ENCODE measurements around the gene IFNL4. TPM values are rescaled to one million over a fixed set of nuclear protein-coding genes. Genes with fewer than 3 reads are reported as not detected.
"Not testable (repeated sequence)": the region's sequence is repeated elsewhere in the genome, so short reads cannot be mapped to it uniquely, and the experiment has no call there.

IFNL4 gene
- total RNA-seq, 4 donors from 2014 or later, result not detected

DNA sequence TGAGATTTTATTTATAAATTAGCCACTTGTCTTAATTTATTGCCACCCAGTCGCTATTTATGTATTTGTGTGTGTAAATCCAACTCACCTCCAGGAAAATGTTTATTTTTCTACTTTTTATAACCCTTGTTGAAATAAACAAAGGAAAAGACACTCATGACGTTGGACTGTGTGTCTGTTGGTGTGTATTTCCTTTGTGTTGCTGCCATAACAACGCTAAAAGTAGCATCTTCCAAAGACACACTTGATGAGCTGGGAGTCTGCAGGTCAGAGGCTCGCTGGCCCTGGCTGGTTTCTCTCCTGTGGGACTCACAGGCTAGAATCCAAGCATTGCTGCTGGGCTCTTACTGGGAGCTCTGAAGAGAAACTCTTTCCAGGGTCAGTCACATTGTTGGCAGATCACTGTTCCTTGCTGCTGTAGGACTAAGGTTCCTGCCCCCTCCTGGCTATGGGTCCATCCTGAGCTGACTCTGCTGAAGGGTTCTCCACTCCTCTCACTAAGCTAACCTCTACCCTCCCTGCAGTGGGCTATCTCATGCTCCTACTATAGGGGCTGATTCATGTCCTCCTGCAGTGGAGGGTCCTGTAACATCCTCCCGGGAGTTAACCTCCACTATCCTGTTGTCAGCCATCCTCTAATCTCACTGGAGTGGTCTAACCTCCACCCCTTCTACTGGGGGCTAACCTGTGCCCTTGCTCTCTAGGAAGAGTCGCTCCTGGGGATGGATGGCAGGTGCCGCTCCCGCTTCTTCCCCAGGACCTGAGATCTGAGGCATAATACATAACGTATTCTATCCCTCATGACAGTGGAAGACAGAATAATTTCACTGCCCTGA, 21.6 kb upstream of the IFNL4 start:
- no peak for TF ChIP-seq EP300 (IDR thresholded peaks at IDR 0.05)
- TF ChIP-seq, protein P1, sequence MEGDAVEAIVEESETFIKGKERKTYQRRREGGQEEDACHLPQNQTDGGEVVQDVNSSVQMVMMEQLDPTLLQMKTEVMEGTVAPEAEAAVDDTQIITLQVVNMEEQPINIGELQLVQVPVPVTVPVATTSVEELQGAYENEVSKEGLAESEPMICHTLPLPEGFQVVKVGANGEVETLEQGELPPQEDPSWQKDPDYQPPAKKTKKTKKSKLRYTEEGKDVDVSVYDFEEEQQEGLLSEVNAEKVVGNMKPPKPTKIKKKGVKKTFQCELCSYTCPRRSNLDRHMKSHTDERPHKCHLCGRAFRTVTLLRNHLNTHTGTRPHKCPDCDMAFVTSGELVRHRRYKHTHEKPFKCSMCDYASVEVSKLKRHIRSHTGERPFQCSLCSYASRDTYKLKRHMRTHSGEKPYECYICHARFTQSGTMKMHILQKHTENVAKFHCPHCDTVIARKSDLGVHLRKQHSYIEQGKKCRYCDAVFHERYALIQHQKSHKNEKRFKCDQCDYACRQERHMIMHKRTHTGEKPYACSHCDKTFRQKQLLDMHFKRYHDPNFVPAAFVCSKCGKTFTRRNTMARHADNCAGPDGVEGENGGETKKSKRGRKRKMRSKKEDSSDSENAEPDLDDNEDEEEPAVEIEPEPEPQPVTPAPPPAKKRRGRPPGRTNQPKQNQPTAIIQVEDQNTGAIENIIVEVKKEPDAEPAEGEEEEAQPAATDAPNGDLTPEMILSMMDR (IDR thresholded peaks at IDR 0.05), result no peak
- TF ChIP-seq POLR2A (IDR thresholded peaks at IDR 0.05), result no peak
- DNase-seq (ENCODE audit: low spot score in 2 of 2), result no peak
- no peak overlapping the region for H3K27ac ChIP-seq
- H3K36me3 ChIP-seq, result no peaks in the 10 kb centered on the region
- H3K4me1 ChIP-seq, result peaks cover 0 to 3% (median 0%) of the 10 kb centered on the region in 4 donors
- WGBS, 2 donors, result 61 to 68% methylated on average over 9 of the region's 9 CpGs
- H3K9me3 ChIP-seq, result no peaks in the 10 kb centered on the region
- H3K27me3 ChIP-seq, result peaks cover 0 to 14% of the 10 kb centered on the region in 2 donors
- H3K4me3 ChIP-seq, result no peak overlapping the region

DNA sequence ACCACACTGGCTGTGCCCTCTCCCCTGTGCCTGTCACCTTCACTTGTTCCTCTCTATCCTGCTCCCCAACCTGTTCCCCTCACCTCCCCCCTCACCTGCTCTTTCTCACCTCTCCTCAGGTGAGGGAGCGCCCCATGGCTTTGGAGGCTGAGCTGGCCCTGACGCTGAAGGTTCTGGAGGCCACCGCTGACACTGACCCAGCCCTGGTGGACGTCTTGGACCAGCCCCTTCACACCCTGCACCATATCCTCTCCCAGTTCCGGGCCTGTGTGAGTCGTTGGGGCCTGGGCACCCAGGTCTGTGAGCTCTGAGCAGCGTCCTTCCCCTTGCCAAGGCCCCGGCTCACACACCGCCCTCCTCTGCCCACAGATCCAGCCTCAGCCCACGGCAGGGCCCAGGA, 20.7 kb upstream of the IFNL4 start:
- H3K27me3 ChIP-seq, result peaks cover 0 to 23% of the 10 kb centered on the region in 2 donors
- H3K27ac ChIP-seq; DNase-seq (ENCODE audit: low spot score in 2 of 2); H3K9me3 ChIP-seq; H3K36me3 ChIP-seq; H3K4me3 ChIP-seq: not testable (repeated sequence)
- 60 to 75% methylated on average over 7 to 10 of the region's 10 CpGs for WGBS, 2 donors
- peaks cover 0 to 12% (median 0%) of the 10 kb centered on the region in 4 donors for H3K4me1 ChIP-seq

DNA sequence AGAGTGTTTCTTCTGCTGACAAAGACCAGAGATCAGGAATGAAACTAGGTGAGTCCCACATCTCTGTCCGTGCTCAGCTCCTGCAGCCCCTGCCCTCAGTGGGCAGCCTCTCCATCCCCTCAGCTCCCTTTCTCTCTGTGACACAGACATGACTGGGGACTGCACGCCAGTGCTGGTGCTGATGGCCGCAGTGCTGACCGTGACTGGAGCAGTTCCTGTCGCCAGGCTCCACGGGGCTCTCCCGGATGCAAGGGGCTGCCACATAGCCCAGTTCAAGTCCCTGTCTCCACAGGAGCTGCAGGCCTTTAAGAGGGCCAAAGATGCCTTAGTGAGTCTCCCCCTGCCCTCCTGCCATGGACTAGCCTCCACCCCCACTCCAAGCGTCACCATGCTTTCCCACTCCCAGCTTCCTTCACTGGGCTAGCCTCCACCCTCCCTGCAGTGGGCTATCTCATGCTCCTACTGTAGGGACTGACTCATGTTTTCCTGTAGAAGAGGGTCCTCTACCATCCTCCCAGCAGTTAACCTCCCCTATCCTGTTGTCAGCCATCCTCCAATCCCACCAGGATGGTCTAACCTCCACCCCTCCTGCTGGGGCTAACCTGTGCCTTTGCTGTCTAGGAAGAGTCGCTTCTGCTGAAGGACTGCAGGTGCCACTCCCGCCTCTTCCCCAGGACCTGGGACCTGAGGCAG, 20.0 kb upstream of the IFNL4 start:
- WGBS, 2 donors, result 78 to 84% methylated on average over 8 to 10 of the region's 10 CpGs
- not testable (repeated sequence) for H3K27ac ChIP-seq; H3K4me3 ChIP-seq; DNase-seq (ENCODE audit: low spot score in 2 of 2); H3K9me3 ChIP-seq; H3K36me3 ChIP-seq
- peaks cover 0 to 29% of the 10 kb centered on the region in 2 donors for H3K27me3 ChIP-seq
- H3K4me1 ChIP-seq, result peaks cover 0 to 17% (median 0%) of the 10 kb centered on the region in 4 donors

DNA sequence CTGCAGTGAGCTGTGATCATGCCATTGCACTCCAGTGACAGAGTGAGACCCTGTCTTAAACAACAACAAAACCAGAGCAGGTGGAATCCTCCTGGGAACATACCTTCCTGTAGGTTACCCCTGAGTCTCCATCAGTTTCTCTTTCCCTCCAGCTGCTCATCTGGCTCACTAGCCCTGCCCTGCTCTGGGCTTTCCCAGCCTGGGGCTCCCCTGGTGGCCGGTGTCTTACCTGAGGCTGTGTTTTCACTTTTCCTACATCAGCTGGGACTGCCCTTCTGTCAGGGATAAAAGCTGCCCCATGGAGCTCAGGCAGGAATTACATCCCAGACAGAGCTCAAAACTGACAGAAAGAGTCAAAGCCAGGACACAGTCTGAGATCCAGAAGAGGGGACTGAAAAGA, 19.4 kb upstream of the IFNL4 start, which contains the start of gene IFNL2:
IFNL2 (plus strand) TSS at position 312 of the 400 bp plus-strand sequence. CDS start 173 bp downstream, outside the sequence.
- peaks cover 0 to 17% (median 0%) of the 10 kb centered on the region in 4 donors for H3K4me1 ChIP-seq
- not testable (repeated sequence) for H3K4me3 ChIP-seq; DNase-seq (ENCODE audit: low spot score in 2 of 2); H3K27ac ChIP-seq; H3K9me3 ChIP-seq; H3K36me3 ChIP-seq
- no CpG with 5 or more reads among the region's 1 CpG for WGBS, 2 donors
- peaks cover 0 to 35% of the 10 kb centered on the region in 2 donors for H3K27me3 ChIP-seq

DNA sequence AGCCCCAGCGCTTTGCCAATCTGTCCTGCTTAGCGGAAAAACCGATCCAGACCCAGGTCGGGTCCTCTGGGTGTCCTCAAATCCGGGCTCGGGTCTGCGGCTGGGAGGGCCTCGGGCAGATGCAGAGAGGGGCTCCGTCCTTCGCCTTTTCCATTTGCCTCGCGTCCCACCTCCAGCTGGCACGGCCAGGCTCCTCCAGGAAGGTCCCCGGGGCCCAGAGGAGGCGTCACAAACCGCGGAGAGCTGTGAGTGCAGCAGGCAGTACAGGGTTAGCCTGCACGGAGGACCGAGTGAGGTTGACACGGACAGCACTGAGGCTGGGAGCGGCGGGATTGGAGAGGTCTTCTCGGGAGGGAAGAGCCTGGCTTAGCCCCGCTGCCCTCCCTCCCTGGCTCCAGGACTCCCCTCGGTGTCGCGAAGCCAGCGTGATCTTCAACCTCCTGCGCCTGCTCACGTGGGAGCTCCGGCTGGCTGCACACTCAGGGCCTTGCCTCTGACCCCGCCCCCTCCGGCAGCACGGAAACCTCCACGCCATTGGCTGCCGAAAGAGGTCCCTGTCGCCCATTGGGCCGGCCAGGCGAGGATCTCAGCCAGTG, 16.8 kb upstream of the IFNL4 start:
- Histone ChIP-seq H3K36me3 (no peaks in the 10 kb centered on the region), H3K27ac (no peak overlapping the region), H3K9me3 (no peaks in the 10 kb centered on the region), H3K4me3 (no peak overlapping the region), H3K27me3 (peaks cover 0 to 59% of the 10 kb centered on the region in 2 donors), H3K4me1 (peaks cover 0 to 17% (median 0%) of the 10 kb centered on the region in 4 donors)
- no peak for DNase-seq (ENCODE audit: low spot score in 2 of 2)
- 26% methylated on average over 30 to 39 of the region's 39 CpGs for WGBS, 2 donors
- TF ChIP-seq, protein P1 (IDR thresholded peaks at IDR 0.05), result no peak
- TF ChIP-seq EP300 (IDR thresholded peaks at IDR 0.05) (no peak), POLR2A (IDR thresholded peaks at IDR 0.05) (no peak)

DNA sequence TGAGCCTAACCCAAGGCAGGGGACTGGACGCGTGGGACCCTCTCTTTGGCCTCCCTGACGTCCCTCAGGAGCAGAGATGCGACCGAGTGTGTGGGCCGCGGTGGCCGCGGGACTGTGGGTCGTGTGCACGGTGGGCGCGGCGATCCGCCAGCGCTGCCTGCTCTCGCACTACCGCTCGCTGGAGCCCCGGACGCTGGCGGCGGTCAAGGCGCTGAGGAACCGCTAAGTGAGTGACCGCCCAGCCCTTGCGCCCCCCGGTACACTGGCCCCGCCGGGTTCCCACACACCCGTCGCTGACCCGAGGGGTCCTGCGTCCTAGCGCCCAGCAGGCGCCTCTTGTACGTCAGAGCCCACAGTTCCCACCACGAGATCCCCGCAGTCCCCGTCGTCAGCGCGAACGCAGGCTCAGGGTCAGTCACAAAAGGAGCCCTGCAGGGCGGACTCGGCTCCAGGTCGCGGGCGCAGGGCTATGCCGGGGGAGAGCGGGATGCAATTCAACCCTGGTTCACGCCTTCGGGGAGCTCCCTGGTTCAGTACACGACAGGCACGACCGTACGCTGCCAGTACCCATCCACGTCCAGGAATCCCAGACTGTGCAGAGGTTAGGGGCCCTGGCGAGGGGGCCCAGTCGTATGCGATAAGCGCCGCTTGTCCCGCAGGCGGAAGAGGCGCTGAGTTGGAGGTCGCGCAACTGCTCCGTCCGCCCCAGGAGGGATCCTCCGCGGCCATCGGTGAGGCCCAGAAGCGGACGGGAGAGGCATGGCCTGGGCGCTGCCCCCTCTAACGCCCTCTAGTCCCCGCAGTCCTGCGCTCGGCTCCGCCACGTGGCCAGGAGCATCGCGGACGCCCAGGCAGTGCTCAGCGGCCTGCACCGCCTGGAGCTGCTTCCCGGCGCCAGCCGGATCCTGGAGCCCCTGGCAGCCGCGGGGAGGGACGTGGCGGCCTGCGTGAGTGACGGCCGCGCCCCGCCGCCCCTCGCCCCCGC, 15.9 kb upstream of the IFNL4 start:
- H3K4me3 ChIP-seq, result no peak overlapping the region
- no peaks in the 10 kb centered on the region for H3K36me3 ChIP-seq
- TF ChIP-seq, protein P1 (IDR thresholded peaks at IDR 0.05), result no peak
- TF ChIP-seq POLR2A (IDR thresholded peaks at IDR 0.05) (no peak), EP300 (IDR thresholded peaks at IDR 0.05) (no peak)
- 3% methylated on average over 51 to 60 of the region's 102 CpGs for WGBS, 2 donors
- H3K27ac ChIP-seq, result no peak overlapping the region
- H3K4me1 ChIP-seq, result peaks cover 0 to 17% (median 0%) of the 10 kb centered on the region in 4 donors
- no peaks in the 10 kb centered on the region for H3K9me3 ChIP-seq
- DNase-seq (ENCODE audit: low spot score in 2 of 2), result no peak
- peaks cover 0 to 65% of the 10 kb centered on the region in 2 donors for H3K27me3 ChIP-seq

Measured in tibial nerve (tissue), 4 donors.